ENCODE results near the gene HOXA7. TPM values are rescaled to one million over a fixed set of nuclear protein-coding genes. Genes with fewer than 3 reads are reported as not detected.
A peak's percentile ranks its signal among the peaks of the same experiment; 100 is the strongest.

HOXA7 gene
- total RNA-seq, 1 donor from 2014 or later, result 7.5 TPM

- DNase-seq (ENCODE audit: low spot score), result peak; percentile 79
Measured at GRCh38 chr7:27182861-27183681, 26.6 kb upstream of the HOXA7 start.

- DNase-seq (ENCODE audit: low spot score), result peak; percentile 67
Measured at GRCh38 chr7:27182285-27182841, 25.9 kb upstream of the HOXA7 start.

GRCh38 chr7:27181795-27182275 lies 25.4 kb upstream of the HOXA7 start:
- peak; percentile 67 for DNase-seq (ENCODE audit: low spot score)

GRCh38 chr7:27180431-27181420 lies 24.3 kb upstream of the HOXA7 start:
- peak; percentile 69 for DNase-seq (ENCODE audit: low spot score)

GRCh38 chr7:27179503-27180430 lies 23.3 kb upstream of the HOXA7 start:
- DNase-seq (ENCODE audit: low spot score), result peak; percentile 94

- peak; percentile 45 for DNase-seq (ENCODE audit: low spot score)
Measured at GRCh38 chr7:27179030-27179429, 22.6 kb upstream of the HOXA7 start.

- DNase-seq (ENCODE audit: low spot score), result peak; percentile 62
Measured at GRCh38 chr7:27178366-27178765, 21.9 kb upstream of the HOXA7 start.

GRCh38 chr7:27177795-27178320 lies 21.4 kb upstream of the HOXA7 start:
- no peak for DNase-seq (ENCODE audit: low spot score)

- DNase-seq (ENCODE audit: low spot score), result peak; percentile 82
Measured at GRCh38 chr7:27176962-27177794, 20.7 kb upstream of the HOXA7 start.

- DNase-seq (ENCODE audit: low spot score), result no peak
Measured at GRCh38 chr7:27176524-27176845, 20.0 kb upstream of the HOXA7 start.

GRCh38 chr7:27175626-27176523 lies 19.4 kb upstream of the HOXA7 start:
- peak; percentile 81 for DNase-seq (ENCODE audit: low spot score)

- peak; percentile 24 for DNase-seq (ENCODE audit: low spot score)
Measured at GRCh38 chr7:27174874-27175625, 18.6 kb upstream of the HOXA7 start.

- peak; percentile 89 for DNase-seq (ENCODE audit: low spot score)
Measured at GRCh38 chr7:27173956-27174873, 17.7 kb upstream of the HOXA7 start, which contains the start of gene HOXA10. Gene HOXA10 (minus strand): TSS chr7:27174320. CDS start chr7:27174306, 14 bp downstream.

GRCh38 chr7:27173511-27173955 lies 17.1 kb upstream of the HOXA7 start:
- peak; percentile 89 for DNase-seq (ENCODE audit: low spot score)

- peak; percentile 93 for DNase-seq (ENCODE audit: low spot score)
Measured at GRCh38 chr7:27172823-27173510, 16.5 kb upstream of the HOXA7 start.
